ENCODE measurements around the gene POLRMT. TPM values are rescaled to one million over a fixed set of nuclear protein-coding genes. Genes with fewer than 3 reads are reported as not detected.
"Not testable (repeated sequence)": the region's sequence is repeated elsewhere in the genome, so short reads cannot be mapped to it uniquely, and the experiment has no call there.

POLRMT gene
- total RNA-seq, 1 experiment from 2014 or later: 86.9 TPM

- no peak for DNase-seq (ENCODE audit: low read depth)
Observed at GRCh38 chr19:612941-613340, 20.4 kb downstream of the POLRMT start.

GRCh38 chr19:611481-611868, 21.9 kb downstream of the POLRMT start:
- peak; percentile 25 for DNase-seq (ENCODE audit: low read depth)

- no peak for DNase-seq (ENCODE audit: low read depth)
Observed at GRCh38 chr19:610801-611480, 22.4 kb downstream of the POLRMT start.

- DNase-seq (ENCODE audit: low read depth): no peak
Observed at GRCh38 chr19:610071-610800, 23.1 kb downstream of the POLRMT start.

- DNase-seq (ENCODE audit: low read depth): no peak
Observed at GRCh38 chr19:609004-609346, 24.4 kb downstream of the POLRMT start.

GRCh38 chr19:608155-609003, 25.0 kb downstream of the POLRMT start:
- DNase-seq (ENCODE audit: low read depth): no peak

- no peak for DNase-seq (ENCODE audit: low read depth)
Observed at GRCh38 chr19:607301-608154, 25.8 kb downstream of the POLRMT start.

- not testable (repeated sequence) for DNase-seq (ENCODE audit: low read depth)
Observed at GRCh38 chr19:605061-605971, 28.0 kb downstream of the POLRMT start.

- no peak for DNase-seq (ENCODE audit: low read depth)
Observed at GRCh38 chr19:604355-604754, 29.0 kb downstream of the POLRMT start.

GRCh38 chr19:603779-604178, 29.6 kb downstream of the POLRMT start:
- DNase-seq (ENCODE audit: low read depth): not testable (repeated sequence)

- not testable (repeated sequence) for DNase-seq (ENCODE audit: low read depth)
Observed at GRCh38 chr19:603302-603639, 30.1 kb downstream of the POLRMT start.

GRCh38 chr19:602391-603301, 30.7 kb downstream of the POLRMT start:
- DNase-seq (ENCODE audit: low read depth): no peak

- DNase-seq (ENCODE audit: low read depth): no peak
Observed at GRCh38 chr19:601790-602189, 31.5 kb downstream of the POLRMT start.

GRCh38 chr19:601310-601709, 32.0 kb downstream of the POLRMT start:
- DNase-seq (ENCODE audit: low read depth): no peak

- DNase-seq (ENCODE audit: low read depth): no peak
Observed at GRCh38 chr19:597406-598315, 35.7 kb downstream of the POLRMT start.

GRCh38 chr19:596263-596655, 37.1 kb downstream of the POLRMT start:
- no peak for DNase-seq (ENCODE audit: low read depth)

- DNase-seq (ENCODE audit: low read depth): no peak
Observed at GRCh38 chr19:595326-596262, 37.7 kb downstream of the POLRMT start.

Data from HT1080 (cell line).